ENCODE measurements around the gene EPOP. TPM values are rescaled to one million over a fixed set of nuclear protein-coding genes. Genes with fewer than 3 reads are reported as not detected.
A peak's percentile ranks its signal among the peaks of the same experiment; 100 is the strongest.

Gene EPOP
- total and polyA plus RNA-seq, 2 of the 8 experiments (the other 6 are each of a cell fraction or from before 2014, with no cell fraction given): 1.5 to 3.3 TPM

GRCh38 chr17:38702166-38702915, 27.6 kb upstream of the EPOP start:
- Histone ChIP-seq H3K56ac (replicated peaks; ENCODE audit: insufficient read length, low read depth, low read length) (no peak overlapping the region), H4K8ac (ENCODE audit: extremely low read depth, insufficient read depth, low read length) (no peak overlapping the region; the same call in none of the 2 replicates), H4K20me1 (replicated peaks in 1 of 2; ENCODE audit: control insufficient read depth in 1 of 2, insufficient read depth in 2 of 2, low read length in 2 of 2) (peaks cover 5 to 16% of the 10 kb centered on the region in 2 experiments), H2AK5ac (ENCODE audit: low read depth, low read length) (no peak overlapping the region), H3K18ac (ENCODE audit: extremely low read depth, low read length) (peak overlapping the region; percentile 40; the same call in 1 of the 2 replicates), H3K23ac (ENCODE audit: insufficient read length) (no peak overlapping the region), H2BK5ac (ENCODE audit: low read depth, low read length) (0 out of 2 replicates have a peak overlapping the region, but pooled peaks have one; percentile 2), H2BK15ac (ENCODE audit: low read length) (no peak overlapping the region), H3K9me3 (ENCODE audit: insufficient read depth in 2 of 2, low read depth in 1 of 2, low read length in 1 of 2) (no peaks in the 10 kb centered on the region), H3K4me2 (ENCODE audit: insufficient read depth in 1 of 2, low read depth in 2 of 2, low read length in 2 of 2) (peak overlapping the region; percentile 81 to 92), H2BK20ac (ENCODE audit: low read length) (0 out of 2 replicates have a peak overlapping the region, but pooled peaks have one; percentile 43), H3K27ac (ENCODE audit: low read depth, low read length) (no peak overlapping the region), H3K4ac (replicated peaks; ENCODE audit: insufficient read length, low read depth, low read length) (no peak overlapping the region), H4K91ac (replicated peaks; ENCODE audit: insufficient read length, low read length) (peak overlapping the region; percentile 71), H3K79me2 (ENCODE audit: control insufficient read depth in 1 of 2, insufficient read depth in 2 of 2, low read length in 2 of 2) (no peaks in the 10 kb centered on the region), H3K79me1 (ENCODE audit: low read depth, low read length) (no peaks in the 10 kb centered on the region), H3K36me3 (ENCODE audit: control insufficient read depth in 2 of 4, insufficient read depth in 4 of 4, low read length in 3 of 4) (no peaks in the 10 kb centered on the region), H3K23me2 (ENCODE audit: low read depth, low read length) (peaks cover 28% of the 10 kb centered on the region), H2AFZ (ENCODE audit: low read length) (peak overlapping the region; percentile 82; the same call in 1 of the 2 replicates), H3K14ac (ENCODE audit: insufficient read length) (no peak overlapping the region), H3K4me1 (replicated peaks in 1 of 4; ENCODE audit: control insufficient read depth in 3 of 4, insufficient read depth in 4 of 4, low read length in 3 of 4) (peaks cover 15 to 40% (median 28%) of the 10 kb centered on the region in 4 experiments), H3K9ac (replicated peaks in 1 of 4; ENCODE audit: extremely low read depth in 1 of 4, low read depth in 3 of 4, low read length in 3 of 4) (no peak overlapping the region; a peak in 2 of 7 replicates), H3K27me3 (replicated peaks in 1 of 4; ENCODE audit: control insufficient read depth in 3 of 4, extremely low read depth in 1 of 4, insufficient read depth in 3 of 4, low read length in 3 of 4) (peaks cover 30 to 84% (median 76%) of the 10 kb centered on the region in 4 experiments), H4K5ac (ENCODE audit: insufficient read length, low read depth, low read length) (no peak overlapping the region), H2BK12ac (ENCODE audit: low read depth, low read length) (peak overlapping the region; percentile 53), H2BK120ac (replicated peaks; ENCODE audit: low read depth, low read length) (peak overlapping the region; percentile 38), H3K4me3 (ENCODE audit: extremely low read depth in 1 of 4, insufficient read depth in 2 of 4, low read depth in 3 of 4, low read length in 4 of 4) (peak overlapping the region; percentile 31 to 76 (median 44))
- ChIA-PET POLR2A (ENCODE audit: partially characterized antibody) (interaction anchor here (0.6 to 1.9 kb wide), 10 partner anchors 8 to 139 kb away, joined by 3 to 8 read pairs (median 4); no protein-coding TSS in a partner anchor), CTCF (ENCODE audit: partially characterized antibody) (interaction anchor here (0.6 to 1.6 kb wide), 4 partner anchors 18 to 230 kb away, joined by 3 to 5 read pairs (median 4); no protein-coding TSS in a partner anchor)
- WGBS, 2 experiments (ENCODE audit: extremely low coverage in 1 of 2, insufficient coverage in 1 of 2, insufficient read length in 1 of 2, insufficient replicate concordance in 2 of 2, low coverage in 1 of 2, low lambda C conversion rate in 2 of 2, missing lambda C conversion rate in 1 of 2): 2% methylated on average over 53 of the region's 81 CpGs; no CpG with 5 or more reads in 1 of the 2 experiments
- peak in 1 of 2 experiments; percentile 81 for DNase-seq (ENCODE audit: low read depth in 1 of 2, low spot score in 2 of 2)
- FAIRE-seq: no peak
- TF ChIP-seq E2F6 (IDR thresholded peaks at IDR 0.05): peak; percentile 74
- 0 out of 4 replicates have a peak, but pooled peaks of 1 of the 2 experiments have one; percentile 5 for TF ChIP-seq SIN3A (conservative IDR thresholded peaks at IDR 0.05 in 1 of 2, IDR thresholded peaks at IDR 0.05 in 1 of 2; ENCODE audit: low read depth in 1 of 2, low read length in 2 of 2)
- TF ChIP-seq TAF7 (optimal IDR thresholded peaks at IDR 0.05; ENCODE audit: borderline replicate concordance, low read depth, low read length): no peak
- peak; percentile 62 for TF ChIP-seq EZH2 (IDR thresholded peaks at IDR 0.05; ENCODE audit: low read depth, low read length, severe bottlenecking)
- TF ChIP-seq RBBP5 (IDR thresholded peaks at IDR 0.05; ENCODE audit: borderline replicate concordance, low read depth, low read length): peak; percentile 67; the same call in 1 of the 2 replicates
- no peak for TF ChIP-seq TEAD4 (IDR thresholded peaks at IDR 0.05; ENCODE audit: low read depth, low read length)
- TF ChIP-seq KDM1A (IDR thresholded peaks at IDR 0.05; ENCODE audit: borderline replicate concordance, low read length): no peak
